A549 (cell line): ENCODE measurements around the gene C9orf78. TPM values are rescaled to one million over a fixed set of nuclear protein-coding genes. Genes with fewer than 3 reads are reported as not detected.

Experiments
- ATAC-seq, 2 experiments: fragments of 200-7000 bp in 1 of 2; fragments of >200 bp in 1 of 2; cut with Nextera tagmentation in 1 of 2; cut with Tn5 transposase in 1 of 2; 3 replicates each; pipeline versions ENCODE4 v1.8.0 to v1.9.1; 2018 to 2020; ENCODE audit warnings: mild to moderate bottlenecking in 1 of 2, moderate library complexity in 1 of 2
- CTCF ChIA-PET: fragments of 300-600 bp; sonication (Branson Sonifier 250); formaldehyde crosslinking; extraction: SDS; loops from one replicate; lab custom pipeline; 2021; ENCODE audit warnings: antibody characterized with exemption, inconsistent platforms; lab: Yijun Ruan, JAX
- POLR2A ChIA-PET: fragments of 350-600 bp; formaldehyde crosslinking; extraction: SDS; loops from one replicate; lab custom pipeline; 2021; ENCODE audit warnings: antibody characterized with exemption, inconsistent platforms; lab: Yijun Ruan, JAX
- DNase-seq, 2 experiments: peaks; one replicate each; pipeline versions ENCODE4 v3.0.0 to v3.0.0-alpha.2; 2011 to 2016; ENCODE audit warnings: low read depth in 1 of 2, low spot score in 1 of 2
- FAIRE-seq: peaks from 2 replicates; lab custom pipeline; 2011; peaks lifted over from hg19 to GRCh38; lab: Jason Lieb, UNC
- H3K27ac ChIP-seq, 2 experiments: fragments of >200 bp; sonication (Bioruptor Twin); formaldehyde crosslinking; 3 replicates each; pipeline ENCODE4 v1.5.1; 2016 to 2017
- H3K4me1 ChIP-seq: fragments of >200 bp; sonication (Bioruptor Twin); formaldehyde crosslinking; 3 replicates; pipeline ENCODE4 v1.6.1; 2016
- H3K4me2 ChIP-seq: fragments of >200 bp; sonication (Bioruptor Twin); formaldehyde crosslinking; 3 replicates; pipeline ENCODE4 v1.6.1; 2016
- H3K4me3 ChIP-seq: fragments of >200 bp; sonication (Bioruptor Twin); formaldehyde crosslinking; 3 replicates; pipeline ENCODE4 v1.5.1; 2016
- H3K9me3 ChIP-seq: fragments of >200 bp; sonication (Bioruptor Twin); formaldehyde crosslinking; 3 replicates; pipeline ENCODE4 v1.6.1; 2016
- CBX8 ChIP-seq: fragments of 200-600 bp; sonication (generic); IDR thresholded peaks from 2 replicates; pipeline ENCODE4 v1.6.1; 2016
- CEBPB ChIP-seq, 2 experiments: fragments of >200 bp in 1 of 2; sonication (Bioruptor Twin) in 1 of 2; formaldehyde crosslinking in 1 of 2; IDR thresholded peaks; 2 replicates each; pipeline ENCODE4 v1.6.1; 2012 to 2016
- EP300 ChIP-seq, 2 experiments: fragments of >200 bp; sonication (Bioruptor Twin); formaldehyde crosslinking; IDR thresholded peaks; 2 replicates in 1 of 2; 3 replicates in 1 of 2; pipeline ENCODE4 v1.6.1; 2016 to 2017
- FOSB ChIP-seq: fragments of 250-450 bp; sonication (Bioruptor Pico); IDR thresholded peaks from 2 replicates; pipeline ENCODE4 v1.5.0; 2020; ENCODE audit warnings: mild to moderate bottlenecking, moderate library complexity
- HOXB13 ChIP-seq: fragments of 250-450 bp; sonication (Bioruptor Pico); IDR thresholded peaks from 2 replicates; pipeline ENCODE4 v1.5.0; 2020; ENCODE audit warnings: low read depth, mild to moderate bottlenecking, moderate library complexity
- HOXB5 ChIP-seq: fragments of 250-450 bp; sonication (Bioruptor Pico); IDR thresholded peaks from 2 replicates; pipeline ENCODE4 v1.5.0; 2020; ENCODE audit warnings: mild to moderate bottlenecking, moderate library complexity
- NPAS2 ChIP-seq: fragments of 250-450 bp; sonication (Bioruptor Pico); IDR thresholded peaks from 2 replicates; pipeline ENCODE4 v1.8.0; 2022; ENCODE audit warnings: mild to moderate bottlenecking, moderate library complexity, borderline replicate concordance
- POLR2A ChIP-seq: IDR thresholded peaks from 2 replicates; pipeline ENCODE4 v1.6.1; 2012; ENCODE audit warnings: mild to moderate bottlenecking, low read length
- RFX5 ChIP-seq: fragments of 450-650 bp; IDR thresholded peaks from 2 replicates; pipeline ENCODE4 v1.7.1; 2014; ENCODE audit warnings: antibody characterized with exemption, mild to moderate bottlenecking, moderate library complexity
- RNF2 ChIP-seq: fragments of 200-600 bp; sonication (generic); IDR thresholded peaks from 2 replicates; pipeline ENCODE4 v1.6.1; 2016; ENCODE audit warnings: low read depth, mild to moderate bottlenecking, antibody characterized with exemption, moderate library complexity, borderline replicate concordance
- ZSCAN20 ChIP-seq: fragments of 250-450 bp; sonication (Bioruptor Pico); IDR thresholded peaks from 2 replicates; pipeline ENCODE4 v1.8.0; 2022; ENCODE audit warnings: mild to moderate bottlenecking, moderate library complexity
- WGBS: methylation state at CpG from one replicate; pipeline ENCODE4 v1.1.6; 2017; ENCODE audit errors: missing lambda C conversion rate; 5-methylcytosine and 5-hydroxymethylcytosine counted together
- polyA plus RNA-seq, 4 experiments: library from polyadenylated mRNA; depleted of rRNA in 3 of 4; stranded (reverse); fragments of >200 nt; fragmentation: RNase III in 1 of 4; extraction: RNeasy Plus Mini Kit Qiagen cat#74134 plus additional on column Dnase treatment in 1 of 4; gene quantifications; 2 replicates in 3 of 4; 3 replicates in 1 of 4; pipeline ENCODE4 v1.2.3, GENCODE V29; 2011 to 2017
- TF ChIP-seq, protein P1 (sequence below): fragments of 250-450 bp; sonication (Bioruptor Pico); IDR thresholded peaks from 2 replicates; pipeline ENCODE4 v1.5.0; 2020; ENCODE audit warnings: low read depth, mild to moderate bottlenecking, moderate library complexity
- TF ChIP-seq, protein P2 (sequence below): fragments of >200 bp; sonication (Bioruptor Twin); formaldehyde crosslinking; IDR thresholded peaks from 3 replicates; pipeline ENCODE4 v1.5.1; 2016
- TF ChIP-seq, protein P3 (sequence below): fragments of 200-600 bp; sonication (generic); IDR thresholded peaks from 2 replicates; pipeline ENCODE4 v1.6.1; 2016; ENCODE audit warnings: antibody characterized with exemption, mild to moderate bottlenecking, moderate library complexity
- TF ChIP-seq, protein P4 (sequence below): IDR thresholded peaks from 2 replicates; pipeline ENCODE4 v1.6.1; 2012; ENCODE audit warnings: low read depth, borderline replicate concordance

The C9orf78 gene
- polyA plus RNA-seq, 2 of the 4 experiments (the other 2 are of a cell fraction), result 91.4 to 131 TPM

DNA sequence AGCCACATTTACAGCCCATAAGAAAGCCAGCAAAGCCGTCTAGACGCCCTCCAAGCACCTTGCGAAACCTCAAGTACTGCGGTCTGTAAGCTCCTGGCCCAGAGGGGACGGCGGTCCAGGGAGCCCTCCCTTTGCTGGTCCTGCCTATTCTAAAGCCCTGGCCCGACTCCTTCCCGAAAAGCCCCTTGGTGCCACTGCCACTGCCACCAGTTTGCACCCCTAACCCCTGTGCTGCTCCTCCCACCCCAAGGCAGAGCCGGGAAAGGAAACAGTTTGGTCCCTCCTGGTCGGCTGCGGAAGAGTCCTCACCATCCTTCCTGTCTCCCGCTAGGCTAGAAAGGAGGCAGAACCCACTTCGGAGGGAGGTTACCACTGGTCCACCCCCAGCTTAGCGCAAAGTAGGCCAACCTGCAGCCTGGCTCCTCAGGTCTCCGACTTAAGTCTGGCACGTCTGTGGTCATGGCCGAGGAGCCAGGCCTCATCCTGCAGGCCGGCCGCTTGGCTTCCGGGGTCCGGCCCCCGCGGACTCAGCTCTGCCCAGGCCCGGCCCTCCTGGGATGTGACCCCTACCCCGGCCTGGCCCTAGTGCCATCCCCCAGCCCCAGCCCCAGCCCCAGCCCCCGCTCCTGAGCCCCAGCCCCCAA, 12.1 kb downstream of the C9orf78 start:
- POLR2A ChIA-PET, result no interaction called here
- TF ChIP-seq, protein P1, sequence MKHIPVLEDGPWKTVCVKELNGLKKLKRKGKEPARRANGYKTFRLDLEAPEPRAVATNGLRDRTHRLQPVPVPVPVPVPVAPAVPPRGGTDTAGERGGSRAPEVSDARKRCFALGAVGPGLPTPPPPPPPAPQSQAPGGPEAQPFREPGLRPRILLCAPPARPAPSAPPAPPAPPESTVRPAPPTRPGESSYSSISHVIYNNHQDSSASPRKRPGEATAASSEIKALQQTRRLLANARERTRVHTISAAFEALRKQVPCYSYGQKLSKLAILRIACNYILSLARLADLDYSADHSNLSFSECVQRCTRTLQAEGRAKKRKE, result no peak
- TF ChIP-seq RNF2 (no peak), CEBPB (IDR thresholded peaks at IDR 0.05) (peak in 1 of 2 experiments; percentile 27; a peak in 1 of 4 replicates)
- H3K27ac ChIP-seq, result peak overlapping the region; percentile 96 to 98
- peaks cover 6% of the 10 kb centered on the region; the same call in 2 of the 3 replicates for H3K4me1 ChIP-seq
- 41% methylated on average over 20 of the region's 26 CpGs for WGBS
- CTCF ChIA-PET, result interaction anchor here (1.5 kb wide), 1 partner anchor 11 kb away, joined by 5 read pairs; no protein-coding TSS in a partner anchor
- peak overlapping the region; percentile 96 for H3K4me2 ChIP-seq
- H3K4me3 ChIP-seq, result peak overlapping the region; percentile 88
- ATAC-seq (peak; percentile 62 to 68), DNase-seq (peak in 1 of 2 experiments; percentile 43), FAIRE-seq (no peak)
- no peaks in the 10 kb centered on the region for H3K9me3 ChIP-seq

DNA sequence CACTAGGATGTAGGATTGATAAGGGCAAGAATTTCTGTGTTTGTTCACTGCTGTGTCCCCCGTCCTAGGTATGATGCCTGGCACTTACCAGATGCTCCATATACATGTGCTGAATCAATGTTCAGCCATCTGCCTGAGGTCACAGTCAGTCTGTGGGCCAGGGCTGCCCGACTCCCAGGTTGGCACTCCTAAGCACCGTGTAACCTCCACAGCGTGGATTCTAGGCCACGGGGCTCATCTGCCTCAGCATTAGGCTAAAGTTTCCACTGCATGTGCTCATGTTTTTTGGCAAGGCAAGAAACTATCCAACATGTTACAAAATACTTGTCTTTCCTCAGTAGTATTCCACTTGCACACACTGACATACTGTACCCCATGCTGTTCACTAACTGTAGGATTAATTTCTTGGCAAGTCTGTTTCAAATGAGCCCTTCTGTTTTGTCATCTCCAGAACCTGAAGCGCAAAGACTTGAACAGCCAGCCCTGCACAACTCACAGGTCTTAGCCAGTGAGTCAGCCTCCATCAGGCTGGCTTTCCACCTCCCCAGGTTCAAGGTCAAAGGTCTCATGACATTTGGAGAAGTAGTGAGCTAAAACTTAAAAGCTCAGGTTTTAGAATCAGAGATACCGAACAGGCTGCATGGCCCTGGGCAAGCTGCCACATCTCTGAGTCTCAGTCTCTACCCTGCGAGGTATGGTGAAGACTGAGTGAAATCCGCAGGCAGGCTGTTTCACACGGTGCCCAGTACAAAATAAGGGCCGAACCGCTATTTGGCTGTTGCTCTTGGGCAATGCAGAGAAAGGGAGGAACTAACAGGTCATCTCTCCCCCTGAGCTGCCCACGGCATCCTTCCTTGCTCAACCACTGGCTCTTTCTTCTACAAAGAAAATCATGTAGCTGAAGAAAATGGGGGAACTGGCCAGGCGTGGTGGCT, 18.3 kb downstream of the C9orf78 start:
- ATAC-seq, result no peak

DNA sequence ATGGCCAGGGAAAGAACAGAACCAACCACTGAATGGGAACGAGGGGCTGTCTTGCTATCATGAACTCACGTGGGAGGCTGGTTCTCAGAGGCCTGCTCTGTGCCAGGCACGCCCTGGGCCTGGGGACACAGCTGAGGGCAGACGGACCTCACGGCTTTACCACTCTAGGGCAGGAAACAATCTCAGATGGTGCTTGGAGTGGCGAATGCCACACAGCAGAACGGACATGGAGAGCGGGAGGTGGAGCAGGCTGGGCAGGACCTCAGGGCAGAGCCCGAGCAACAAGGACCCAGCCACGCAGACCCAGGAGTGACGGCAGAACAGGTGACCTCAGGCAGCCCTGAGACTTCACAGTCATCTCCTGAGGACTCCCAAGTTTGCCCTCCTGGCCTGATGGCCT, 19.8 kb downstream of the C9orf78 start:
- POLR2A ChIA-PET, result no interaction called here
- CTCF ChIA-PET, result interaction anchor here (1.5 kb wide), 1 partner anchor 291 kb away, joined by 3 read pairs; no protein-coding TSS in a partner anchor
- H3K27ac ChIP-seq, result no peak overlapping the region
- no peak for FAIRE-seq
- no peak overlapping the region for H3K4me3 ChIP-seq
- H3K9me3 ChIP-seq, result no peaks in the 10 kb centered on the region
- peaks cover 16% of the 10 kb centered on the region for H3K4me1 ChIP-seq
- TF ChIP-seq NPAS2 (CRISPR knock-in tag), result no peak
- no peak for TF ChIP-seq EP300 (IDR thresholded peaks at IDR 0.05)
- no peak for TF ChIP-seq CBX8
- no peak for TF ChIP-seq POLR2A
- TF ChIP-seq, protein P2, sequence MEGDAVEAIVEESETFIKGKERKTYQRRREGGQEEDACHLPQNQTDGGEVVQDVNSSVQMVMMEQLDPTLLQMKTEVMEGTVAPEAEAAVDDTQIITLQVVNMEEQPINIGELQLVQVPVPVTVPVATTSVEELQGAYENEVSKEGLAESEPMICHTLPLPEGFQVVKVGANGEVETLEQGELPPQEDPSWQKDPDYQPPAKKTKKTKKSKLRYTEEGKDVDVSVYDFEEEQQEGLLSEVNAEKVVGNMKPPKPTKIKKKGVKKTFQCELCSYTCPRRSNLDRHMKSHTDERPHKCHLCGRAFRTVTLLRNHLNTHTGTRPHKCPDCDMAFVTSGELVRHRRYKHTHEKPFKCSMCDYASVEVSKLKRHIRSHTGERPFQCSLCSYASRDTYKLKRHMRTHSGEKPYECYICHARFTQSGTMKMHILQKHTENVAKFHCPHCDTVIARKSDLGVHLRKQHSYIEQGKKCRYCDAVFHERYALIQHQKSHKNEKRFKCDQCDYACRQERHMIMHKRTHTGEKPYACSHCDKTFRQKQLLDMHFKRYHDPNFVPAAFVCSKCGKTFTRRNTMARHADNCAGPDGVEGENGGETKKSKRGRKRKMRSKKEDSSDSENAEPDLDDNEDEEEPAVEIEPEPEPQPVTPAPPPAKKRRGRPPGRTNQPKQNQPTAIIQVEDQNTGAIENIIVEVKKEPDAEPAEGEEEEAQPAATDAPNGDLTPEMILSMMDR, result no peak
- TF ChIP-seq FOSB (CRISPR knock-in tag), result no peak
- TF ChIP-seq RFX5, result no peak
- TF ChIP-seq HOXB5 (CRISPR knock-in tag), result no peak
- TF ChIP-seq, protein P3, sequence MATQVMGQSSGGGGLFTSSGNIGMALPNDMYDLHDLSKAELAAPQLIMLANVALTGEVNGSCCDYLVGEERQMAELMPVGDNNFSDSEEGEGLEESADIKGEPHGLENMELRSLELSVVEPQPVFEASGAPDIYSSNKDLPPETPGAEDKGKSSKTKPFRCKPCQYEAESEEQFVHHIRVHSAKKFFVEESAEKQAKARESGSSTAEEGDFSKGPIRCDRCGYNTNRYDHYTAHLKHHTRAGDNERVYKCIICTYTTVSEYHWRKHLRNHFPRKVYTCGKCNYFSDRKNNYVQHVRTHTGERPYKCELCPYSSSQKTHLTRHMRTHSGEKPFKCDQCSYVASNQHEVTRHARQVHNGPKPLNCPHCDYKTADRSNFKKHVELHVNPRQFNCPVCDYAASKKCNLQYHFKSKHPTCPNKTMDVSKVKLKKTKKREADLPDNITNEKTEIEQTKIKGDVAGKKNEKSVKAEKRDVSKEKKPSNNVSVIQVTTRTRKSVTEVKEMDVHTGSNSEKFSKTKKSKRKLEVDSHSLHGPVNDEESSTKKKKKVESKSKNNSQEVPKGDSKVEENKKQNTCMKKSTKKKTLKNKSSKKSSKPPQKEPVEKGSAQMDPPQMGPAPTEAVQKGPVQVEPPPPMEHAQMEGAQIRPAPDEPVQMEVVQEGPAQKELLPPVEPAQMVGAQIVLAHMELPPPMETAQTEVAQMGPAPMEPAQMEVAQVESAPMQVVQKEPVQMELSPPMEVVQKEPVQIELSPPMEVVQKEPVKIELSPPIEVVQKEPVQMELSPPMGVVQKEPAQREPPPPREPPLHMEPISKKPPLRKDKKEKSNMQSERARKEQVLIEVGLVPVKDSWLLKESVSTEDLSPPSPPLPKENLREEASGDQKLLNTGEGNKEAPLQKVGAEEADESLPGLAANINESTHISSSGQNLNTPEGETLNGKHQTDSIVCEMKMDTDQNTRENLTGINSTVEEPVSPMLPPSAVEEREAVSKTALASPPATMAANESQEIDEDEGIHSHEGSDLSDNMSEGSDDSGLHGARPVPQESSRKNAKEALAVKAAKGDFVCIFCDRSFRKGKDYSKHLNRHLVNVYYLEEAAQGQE, result no peak
- TF ChIP-seq HOXB13 (CRISPR knock-in tag), result no peak
- TF ChIP-seq, all 56 proteins: peak for 0
- ATAC-seq (no peak), DNase-seq (no peak)
- H3K4me2 ChIP-seq, result no peak overlapping the region
- WGBS, result 92% methylated on average over 11 of the region's 11 CpGs

More for the DNA sequence above, 18.3 kb downstream of the C9orf78 start:
- WGBS, result 93% methylated on average over 14 of the region's 14 CpGs
- Histone ChIP-seq H3K4me2 (no peak overlapping the region), H3K27ac (no peak overlapping the region), H3K4me1 (peaks cover 2% of the 10 kb centered on the region; the same call in 1 of the 3 replicates), H3K4me3 (no peak overlapping the region), H3K9me3 (no peaks in the 10 kb centered on the region)
- POLR2A ChIA-PET, result no interaction called here
- FAIRE-seq (no peak), DNase-seq (no peak)
- TF ChIP-seq, protein P4, sequence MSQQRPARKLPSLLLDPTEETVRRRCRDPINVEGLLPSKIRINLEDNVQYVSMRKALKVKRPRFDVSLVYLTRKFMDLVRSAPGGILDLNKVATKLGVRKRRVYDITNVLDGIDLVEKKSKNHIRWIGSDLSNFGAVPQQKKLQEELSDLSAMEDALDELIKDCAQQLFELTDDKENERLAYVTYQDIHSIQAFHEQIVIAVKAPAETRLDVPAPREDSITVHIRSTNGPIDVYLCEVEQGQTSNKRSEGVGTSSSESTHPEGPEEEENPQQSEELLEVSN, result no peak
- TF ChIP-seq, protein P1, result no peak
- TF ChIP-seq ZSCAN20 (CRISPR knock-in tag), result no peak
- CTCF ChIA-PET, result interaction anchor here (1.2 kb wide), 1 partner anchor 18 kb away, joined by 3 read pairs; no protein-coding TSS in a partner anchor
